SIG-M5 treated with dmso at 0.1 percent for 504 hours (cell line): ENCODE data around the gene S100P.
"Not testable (repeated sequence)": the region's sequence is repeated elsewhere in the genome, so short reads cannot be mapped to it uniquely, and the experiment has no call there.

Experiments
- DNase-seq: peaks from one replicate; lab custom pipeline; 2025; ENCODE audit not compliant: unreplicated experiment; lab: John Stamatoyannopoulos, UW

S100P gene

GRCh38 chr4:6720202-6720699, 26.6 kb downstream of the S100P start:
- DNase-seq = peak; percentile 46

GRCh38 chr4:6721121-6721520, 27.4 kb downstream of the S100P start:
- no peak for DNase-seq

- no peak for DNase-seq
Measured at GRCh38 chr4:6722891-6723290, 29.2 kb downstream of the S100P start.

GRCh38 chr4:6723851-6724250, 30.2 kb downstream of the S100P start:
- no peak for DNase-seq

GRCh38 chr4:6724421-6725111, 30.9 kb downstream of the S100P start:
- DNase-seq = no peak

GRCh38 chr4:6725427-6725961, 31.8 kb downstream of the S100P start:
- DNase-seq = not testable (repeated sequence)

GRCh38 chr4:6727081-6727942, 33.6 kb downstream of the S100P start:
- DNase-seq = no peak

- DNase-seq = no peak
Measured at GRCh38 chr4:6727943-6728250, 34.2 kb downstream of the S100P start.

GRCh38 chr4:6728320-6729029, 34.8 kb downstream of the S100P start:
- no peak for DNase-seq

GRCh38 chr4:6730603-6731317, 37.1 kb downstream of the S100P start:
- DNase-seq = no peak

GRCh38 chr4:6731318-6731675, 37.6 kb downstream of the S100P start:
- no peak for DNase-seq

GRCh38 chr4:6731780-6732179, 38.1 kb downstream of the S100P start:
- no peak for DNase-seq

- no peak for DNase-seq
Measured at GRCh38 chr4:6732441-6733357, 39.0 kb downstream of the S100P start.

GRCh38 chr4:6733358-6734164, 39.9 kb downstream of the S100P start:
- no peak for DNase-seq

GRCh38 chr4:6734165-6734786, 40.6 kb downstream of the S100P start:
- no peak for DNase-seq

GRCh38 chr4:6739920-6740319, 46.2 kb downstream of the S100P start:
- no peak for DNase-seq

GRCh38 chr4:6740347-6740746, 46.7 kb downstream of the S100P start:
- no peak for DNase-seq

GRCh38 chr4:6742507-6742906, 48.8 kb downstream of the S100P start:
- no peak for DNase-seq

GRCh38 chr4:6742989-6743388, 49.3 kb downstream of the S100P start:
- DNase-seq = no peak
